H54 (cell line): ENCODE data around the gene NOTCH2NLA.
A peak's percentile ranks its signal among the peaks of the same experiment; 100 is the strongest.
"Not testable (repeated sequence)": the region's sequence is repeated elsewhere in the genome, so short reads cannot be mapped to it uniquely, and the experiment has no call there.

Experiments used
- DNase-seq: peaks from one replicate; pipeline ENCODE4 v3.0.0; 2011; ENCODE audit warnings: low spot score, mixed read lengths; ENCODE audit not compliant: insufficient read length
- FAIRE-seq: peaks from 3 replicates; lab custom pipeline; 2011; peaks lifted over from hg19 to GRCh38; lab: Jason Lieb, UNC
- POLR2A ChIP-seq: IDR thresholded peaks from 2 replicates; pipeline ENCODE4 v1.6.1; 2011; ENCODE audit warnings: low read depth, mild to moderate bottlenecking, low read length

The NOTCH2NLA gene

DNA sequence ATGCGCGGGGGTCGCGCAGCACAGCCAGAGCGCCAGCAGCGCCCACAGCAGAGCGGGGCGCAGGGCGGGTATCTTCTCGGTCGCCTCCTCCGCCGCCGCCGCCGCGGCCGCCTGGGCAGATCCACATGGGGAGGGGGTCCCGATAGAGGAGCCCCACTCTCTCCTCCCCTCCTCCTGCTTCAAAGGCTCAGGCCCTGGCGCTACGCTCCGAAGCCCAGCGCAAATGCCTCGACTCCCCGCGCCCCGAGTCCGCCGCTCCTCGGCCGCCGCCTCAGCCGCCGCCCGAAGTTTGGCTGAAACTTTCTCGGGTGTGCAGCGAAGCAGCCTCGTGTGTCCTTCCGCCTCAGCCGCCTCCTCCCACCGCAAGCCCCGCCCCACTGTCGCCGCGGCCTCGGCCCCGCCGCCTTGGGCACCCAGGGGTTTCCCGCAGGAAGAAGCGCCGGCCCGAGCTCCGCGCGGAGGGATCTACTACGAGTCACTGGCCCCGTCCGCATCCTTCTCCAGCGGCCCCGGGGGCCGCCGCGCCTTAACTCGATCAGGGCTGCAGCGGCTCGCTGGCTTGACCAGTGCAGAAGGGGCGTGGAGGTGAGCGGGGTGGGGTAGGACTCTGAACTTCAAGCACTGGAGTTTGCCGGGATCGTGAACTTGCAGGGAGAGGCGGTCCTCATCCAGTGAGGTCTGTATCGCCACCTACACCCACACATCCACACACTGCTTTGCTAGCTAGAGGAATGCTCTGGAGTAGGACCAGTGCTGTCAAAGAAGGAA, at the start of gene NOTCH2NLA:
Gene NOTCH2NLA (minus strand): TSS at position 312 of the 768 bp plus-strand sequence. CDS start 39,684 bp downstream, outside the sequence.
- not testable (repeated sequence) for FAIRE-seq, DNase-seq
- TF ChIP-seq POLR2A = peak; percentile 48; the same call in 1 of the 2 replicates

DNA sequence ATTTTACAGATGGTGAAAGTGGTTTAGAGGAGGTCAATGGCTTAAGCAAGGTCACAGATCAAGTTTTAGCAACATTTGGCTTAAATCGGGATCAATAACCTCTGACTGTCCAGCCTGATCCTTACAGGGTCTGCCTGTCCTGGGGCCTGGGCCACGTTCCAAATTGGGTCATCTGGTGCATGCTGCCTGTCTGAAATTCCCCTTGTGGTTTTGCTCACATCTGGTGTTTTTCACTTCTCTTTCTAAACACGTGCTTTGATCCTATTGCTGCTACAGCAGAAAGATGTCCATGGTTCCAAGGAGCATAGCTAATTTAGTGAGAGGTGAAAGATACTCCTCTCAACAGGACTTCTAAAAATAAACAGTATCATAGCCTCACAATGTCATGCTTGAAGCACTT, 49.5 kb upstream of the NOTCH2NLA start:
- FAIRE-seq, DNase-seq: not testable (repeated sequence)

DNA sequence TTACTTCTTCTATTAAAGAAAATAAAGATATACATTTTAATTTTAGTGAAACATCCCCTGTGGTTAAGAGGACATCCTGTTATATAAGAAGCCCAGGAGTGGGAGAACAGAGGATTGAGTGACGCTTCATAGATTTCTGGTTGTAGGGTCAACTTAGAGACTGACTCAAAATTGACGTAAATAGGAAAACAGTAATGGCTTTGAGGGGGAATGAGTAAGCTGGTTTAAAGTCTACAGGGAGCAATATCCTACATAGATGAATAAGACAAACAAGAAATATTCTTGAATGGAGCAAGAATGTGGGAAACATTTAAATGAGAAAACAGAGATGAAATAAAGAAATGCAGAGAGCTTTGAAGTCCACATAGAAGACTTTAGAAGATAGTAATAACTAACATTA, 48.3 kb upstream of the NOTCH2NLA start:
- DNase-seq, FAIRE-seq: not testable (repeated sequence)

GRCh38 chr1:146274083-146274482, 45.3 kb upstream of the NOTCH2NLA start:
- not testable (repeated sequence) for FAIRE-seq, DNase-seq

DNA sequence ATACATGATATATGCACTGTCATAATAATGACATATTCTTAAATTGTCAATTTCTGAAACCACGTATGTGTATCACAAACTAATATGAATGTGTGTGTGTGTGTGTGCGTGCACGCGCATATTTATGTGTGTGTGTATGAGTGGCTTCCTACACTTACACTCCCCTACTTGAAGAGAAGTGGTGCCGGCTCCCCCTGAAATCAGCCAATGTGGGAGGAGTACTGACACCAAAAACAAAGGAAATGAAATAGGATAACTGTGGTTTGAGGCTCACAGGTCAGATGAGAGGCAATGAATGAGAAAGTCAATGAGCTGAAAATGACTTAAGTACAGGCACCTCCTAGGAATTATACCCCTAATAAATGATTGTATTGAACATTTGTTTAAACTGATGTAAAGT, 44.4 kb upstream of the NOTCH2NLA start:
- DNase-seq, FAIRE-seq: not testable (repeated sequence)

GRCh38 chr1:146272734-146273133, 43.9 kb upstream of the NOTCH2NLA start:
- not testable (repeated sequence) for FAIRE-seq, DNase-seq

GRCh38 chr1:146271977-146272376, 43.2 kb upstream of the NOTCH2NLA start:
- not testable (repeated sequence) for FAIRE-seq, DNase-seq

DNA sequence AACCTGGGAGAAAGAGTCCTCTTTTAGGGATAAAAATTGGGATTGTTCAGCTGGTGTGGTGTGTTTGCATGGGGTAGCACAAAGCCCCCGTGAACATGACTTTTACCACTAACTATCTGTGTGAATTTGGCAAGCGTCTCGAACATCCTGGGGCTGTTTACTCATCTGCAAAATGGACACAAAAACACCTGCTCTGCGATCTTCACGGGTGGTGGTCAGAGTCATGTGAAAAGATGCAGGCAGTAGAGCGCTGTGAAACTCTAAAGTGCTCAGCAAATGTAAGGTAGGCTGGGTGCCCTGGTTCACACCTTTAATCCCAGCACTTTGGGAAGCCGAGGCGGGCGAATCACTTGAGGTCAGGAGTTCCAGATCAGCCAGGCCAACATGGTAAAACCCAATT, 41.3 kb upstream of the NOTCH2NLA start:
- DNase-seq, FAIRE-seq: not testable (repeated sequence)

DNA sequence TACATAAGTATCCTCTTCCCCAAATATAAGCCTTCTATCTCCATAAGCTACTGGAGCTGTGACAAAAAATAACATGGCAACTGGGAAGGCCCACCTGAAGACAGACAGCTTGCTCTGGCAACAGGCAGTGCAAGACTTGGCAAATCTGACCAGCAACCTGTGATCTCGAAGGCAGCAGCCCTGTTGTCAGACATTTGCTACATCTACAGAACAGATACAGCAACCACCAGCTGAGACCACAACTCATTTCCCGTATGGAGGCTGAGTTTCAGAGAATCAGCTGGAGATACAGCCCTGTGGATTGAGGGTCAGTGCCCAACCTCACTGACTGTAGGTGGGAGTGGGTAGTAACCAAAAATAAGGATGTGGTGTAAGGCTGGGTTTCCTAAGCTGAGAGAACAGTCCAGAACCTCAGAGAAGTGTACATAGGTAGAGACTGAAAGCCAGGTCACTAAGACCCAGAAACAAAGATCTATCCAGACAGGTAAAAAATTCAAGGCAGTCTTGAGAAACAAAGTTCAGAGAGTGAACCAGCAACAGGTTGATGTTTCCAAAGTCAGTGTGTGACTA, 37.4 kb upstream of the NOTCH2NLA start:
- DNase-seq, FAIRE-seq: not testable (repeated sequence)

DNA sequence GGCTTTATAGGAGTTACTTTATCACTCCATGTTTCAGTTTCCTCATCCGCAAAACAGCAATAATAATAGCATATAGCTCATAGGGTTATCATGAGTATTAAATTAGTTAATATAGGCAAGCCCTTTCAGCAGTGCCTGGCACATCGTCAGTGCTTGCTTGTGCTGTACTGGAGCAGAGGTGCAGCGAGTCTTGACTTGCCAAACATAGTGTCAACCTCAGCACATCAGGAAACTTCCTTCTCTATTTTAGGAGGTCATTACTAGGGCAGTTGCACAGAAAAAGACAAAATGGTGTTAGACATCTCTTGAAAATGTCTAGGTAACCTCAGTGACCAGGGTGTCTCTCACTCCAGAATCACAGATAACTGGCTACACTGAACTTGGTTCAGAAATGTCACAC, 35.9 kb upstream of the NOTCH2NLA start:
- not testable (repeated sequence) for FAIRE-seq, DNase-seq

DNA sequence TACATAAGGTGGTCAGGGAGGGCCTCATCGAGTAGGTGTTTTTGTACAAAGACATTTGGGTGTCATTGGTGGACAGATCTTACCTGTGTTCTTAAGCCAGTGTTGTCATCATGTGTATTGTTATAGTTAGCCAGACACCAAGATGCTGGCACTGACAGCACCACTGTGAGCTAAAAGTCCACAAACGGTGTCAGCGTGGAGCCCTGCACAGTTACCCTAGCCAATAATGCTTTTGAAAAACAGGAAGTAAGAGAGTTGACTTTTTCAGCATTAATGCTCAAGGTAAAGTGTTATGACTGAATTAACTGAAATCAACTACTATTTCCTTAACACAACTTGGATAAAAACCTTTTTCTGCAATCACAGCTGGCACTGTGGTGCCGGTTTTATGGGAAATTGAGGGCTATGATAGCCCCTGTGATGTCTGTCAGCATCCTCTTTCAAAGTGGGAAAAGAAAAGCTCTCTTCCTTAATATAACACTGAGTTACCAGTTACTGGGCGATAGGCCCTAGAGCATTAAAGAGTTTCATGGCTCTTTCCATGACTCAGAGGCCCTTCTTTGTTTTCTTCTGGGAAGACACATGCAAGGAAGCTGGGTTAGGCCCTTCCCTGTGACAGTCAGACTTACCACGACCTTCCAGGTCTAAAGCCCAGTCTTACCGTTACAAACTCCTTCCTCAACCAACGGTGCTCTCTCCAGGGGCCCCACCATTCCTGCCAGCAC, 31.3 kb upstream of the NOTCH2NLA start:
- FAIRE-seq, DNase-seq: not testable (repeated sequence)

- DNase-seq, FAIRE-seq: not testable (repeated sequence)
Measured at GRCh38 chr1:146257992-146258552, 29.3 kb upstream of the NOTCH2NLA start.

- FAIRE-seq, DNase-seq: not testable (repeated sequence)
Measured at GRCh38 chr1:146254569-146255197, 25.9 kb upstream of the NOTCH2NLA start.

- not testable (repeated sequence) for DNase-seq, FAIRE-seq
Measured at GRCh38 chr1:146253249-146253855, 24.5 kb upstream of the NOTCH2NLA start.

GRCh38 chr1:146251523-146251922, 22.7 kb upstream of the NOTCH2NLA start:
- not testable (repeated sequence) for FAIRE-seq, DNase-seq

DNA sequence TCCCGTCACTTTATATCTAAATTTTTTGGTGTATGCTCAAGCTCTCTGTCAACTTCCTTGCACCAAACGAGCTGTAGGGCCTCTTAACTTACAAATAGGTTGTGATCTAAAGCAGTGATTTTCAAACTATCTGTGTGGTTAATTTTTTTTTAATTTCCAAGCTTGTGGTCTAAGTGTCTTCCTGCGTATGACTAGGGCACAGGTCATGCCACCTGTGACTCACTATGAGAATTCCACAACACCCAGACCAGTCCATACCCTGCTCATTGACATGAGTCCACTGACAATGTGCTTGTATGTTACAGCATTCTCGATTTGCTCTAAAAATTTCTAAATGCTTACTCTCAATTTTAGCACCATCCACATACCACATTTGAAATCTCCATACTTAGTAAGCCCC, 19.8 kb upstream of the NOTCH2NLA start:
- peak; percentile 81 for FAIRE-seq
- not testable (repeated sequence) for DNase-seq

- FAIRE-seq, DNase-seq: not testable (repeated sequence)
Measured at GRCh38 chr1:146236626-146237025, 7.8 kb upstream of the NOTCH2NLA start.

DNA sequence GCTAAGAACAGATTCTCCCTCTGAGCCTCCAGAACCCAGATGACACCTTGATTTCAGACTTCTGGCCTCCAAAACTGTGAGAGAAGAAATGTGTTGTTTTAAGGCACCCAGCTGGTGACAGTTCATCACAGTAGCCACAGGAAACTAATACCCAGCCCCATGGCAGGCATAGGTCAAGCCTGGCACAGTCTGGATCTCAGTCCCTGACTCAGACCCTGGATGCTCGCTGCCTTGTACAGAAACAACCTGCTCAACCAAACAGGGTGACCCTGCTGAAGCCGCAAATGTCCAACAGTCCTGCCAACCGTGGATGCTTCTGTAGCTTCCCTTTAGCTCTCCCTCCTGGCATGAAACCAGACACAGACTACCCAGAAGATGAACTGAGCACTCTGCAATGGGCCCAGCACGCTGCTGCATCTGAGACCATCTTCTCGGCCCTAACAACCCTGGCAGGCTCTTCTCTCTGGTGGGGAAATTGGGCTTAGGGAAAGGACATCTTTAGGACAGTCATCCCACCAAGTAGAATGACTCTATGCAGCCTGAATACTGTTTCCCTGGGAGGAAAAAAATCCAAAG, 7.3 kb upstream of the NOTCH2NLA start:
- FAIRE-seq, DNase-seq: not testable (repeated sequence)
